WI38 (cell line): ENCODE data around the gene BTK.
A peak's percentile ranks its signal among the peaks of the same experiment; 100 is the strongest.

Experiments used
- H3K4me3 ChIP-seq: 2 replicates; pipeline ENCODE4 v1.5.1; 2011; ENCODE audit warnings: low read depth, mild to moderate bottlenecking, control low read depth, low read length
- TF ChIP-seq, protein P1 (sequence below): IDR thresholded peaks from 2 replicates; pipeline ENCODE4 v1.5.1; 2012; ENCODE audit warnings: low read depth, mild to moderate bottlenecking, control low read depth, low read length

Gene BTK

DNA sequence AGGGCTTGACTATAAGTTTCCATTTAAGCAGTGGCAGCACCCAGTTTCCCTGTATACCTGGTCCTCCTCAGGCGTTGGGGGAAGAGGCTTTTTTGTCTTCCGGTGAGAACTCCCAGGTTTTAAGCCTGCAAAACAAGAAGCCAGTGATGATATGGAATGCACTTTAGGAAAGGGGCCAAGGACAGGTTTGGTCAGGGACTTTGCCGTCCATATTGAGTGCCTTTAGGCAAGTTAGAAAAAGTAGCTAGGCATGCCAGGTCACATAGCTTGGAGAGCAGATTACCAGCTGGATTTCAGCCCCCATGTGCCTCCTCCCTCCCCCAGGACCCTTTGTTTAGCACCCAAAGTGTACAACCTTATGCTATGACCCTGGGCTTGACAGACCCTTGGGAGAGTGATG, 23.9 kb downstream of the BTK start:
- H3K4me3 ChIP-seq, result no peak overlapping the region
- TF ChIP-seq, protein P1, sequence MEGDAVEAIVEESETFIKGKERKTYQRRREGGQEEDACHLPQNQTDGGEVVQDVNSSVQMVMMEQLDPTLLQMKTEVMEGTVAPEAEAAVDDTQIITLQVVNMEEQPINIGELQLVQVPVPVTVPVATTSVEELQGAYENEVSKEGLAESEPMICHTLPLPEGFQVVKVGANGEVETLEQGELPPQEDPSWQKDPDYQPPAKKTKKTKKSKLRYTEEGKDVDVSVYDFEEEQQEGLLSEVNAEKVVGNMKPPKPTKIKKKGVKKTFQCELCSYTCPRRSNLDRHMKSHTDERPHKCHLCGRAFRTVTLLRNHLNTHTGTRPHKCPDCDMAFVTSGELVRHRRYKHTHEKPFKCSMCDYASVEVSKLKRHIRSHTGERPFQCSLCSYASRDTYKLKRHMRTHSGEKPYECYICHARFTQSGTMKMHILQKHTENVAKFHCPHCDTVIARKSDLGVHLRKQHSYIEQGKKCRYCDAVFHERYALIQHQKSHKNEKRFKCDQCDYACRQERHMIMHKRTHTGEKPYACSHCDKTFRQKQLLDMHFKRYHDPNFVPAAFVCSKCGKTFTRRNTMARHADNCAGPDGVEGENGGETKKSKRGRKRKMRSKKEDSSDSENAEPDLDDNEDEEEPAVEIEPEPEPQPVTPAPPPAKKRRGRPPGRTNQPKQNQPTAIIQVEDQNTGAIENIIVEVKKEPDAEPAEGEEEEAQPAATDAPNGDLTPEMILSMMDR, result no peak

DNA sequence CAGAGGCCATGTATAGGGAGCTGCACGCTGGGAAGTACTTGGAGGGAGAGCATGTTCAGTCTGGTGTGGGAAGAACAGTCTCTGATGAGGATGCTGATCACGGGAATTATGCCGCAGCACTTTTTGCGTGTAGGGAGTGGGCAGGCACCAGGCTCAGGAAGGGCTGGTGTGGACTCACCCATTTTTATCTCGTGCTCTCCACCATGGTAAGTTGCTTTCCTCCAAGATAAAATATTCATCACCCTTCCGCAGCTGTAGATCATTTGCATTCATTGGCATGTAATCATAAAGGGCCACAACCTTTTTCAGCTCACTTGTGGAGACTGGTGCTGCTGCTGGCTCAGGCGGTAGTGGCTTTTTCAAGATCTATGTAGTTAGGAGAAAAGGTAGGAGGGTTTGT, 25.6 kb downstream of the BTK start:
- H3K4me3 ChIP-seq, result no peak overlapping the region
- TF ChIP-seq, protein P1, result no peak

DNA sequence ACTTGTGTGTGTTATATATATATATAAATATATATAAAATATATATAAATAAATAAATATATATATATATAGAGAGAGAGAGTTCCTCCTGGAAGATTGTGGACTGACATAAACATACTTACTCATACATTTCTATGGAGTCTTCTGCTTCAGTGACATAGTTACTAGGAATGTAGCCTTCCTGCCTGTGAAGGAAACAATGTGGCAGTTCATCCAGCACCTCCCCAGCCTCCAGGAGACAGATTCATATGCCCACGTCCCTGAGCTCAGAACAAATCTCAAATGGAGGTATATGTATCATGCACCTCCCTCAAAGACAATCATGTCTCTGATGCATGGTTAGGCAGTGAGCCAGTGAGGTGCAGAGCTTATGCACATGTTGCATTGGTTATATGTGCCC, 26.0 kb downstream of the BTK start:
- TF ChIP-seq, protein P1, result no peak
- no peak overlapping the region for H3K4me3 ChIP-seq

DNA sequence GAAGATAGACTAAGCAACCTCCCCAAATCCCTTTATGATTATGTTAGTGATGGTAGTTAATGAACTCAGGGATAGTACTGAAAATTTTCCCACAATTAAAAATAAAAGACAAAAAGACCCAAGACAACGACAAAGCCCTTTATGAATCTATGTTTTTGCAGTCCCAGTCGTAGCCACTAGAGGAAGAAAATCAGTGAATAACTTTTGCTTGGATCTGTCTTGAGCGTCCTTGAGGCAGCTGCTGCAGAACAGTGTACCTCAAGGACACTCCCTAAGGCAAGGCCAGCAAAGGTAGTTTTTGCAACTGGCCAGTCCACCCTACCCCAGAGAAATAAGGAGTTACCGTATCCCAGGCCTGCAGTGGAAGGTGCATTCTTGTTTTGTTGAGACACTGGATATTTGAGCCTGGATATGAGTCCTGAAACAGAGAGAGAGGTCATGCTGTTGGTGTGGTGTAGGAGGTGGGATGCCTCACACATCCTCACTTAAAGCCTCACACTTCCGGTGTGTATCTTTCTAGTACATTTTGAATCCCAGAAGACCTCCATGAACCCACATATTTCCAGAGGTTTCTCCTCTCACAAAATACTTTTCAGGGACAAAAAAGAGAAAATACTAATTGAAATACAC, 28.7 kb downstream of the BTK start:
- no peak overlapping the region for H3K4me3 ChIP-seq
- TF ChIP-seq, protein P1, result peak; percentile 44; the same call in 1 of the 2 replicates

DNA sequence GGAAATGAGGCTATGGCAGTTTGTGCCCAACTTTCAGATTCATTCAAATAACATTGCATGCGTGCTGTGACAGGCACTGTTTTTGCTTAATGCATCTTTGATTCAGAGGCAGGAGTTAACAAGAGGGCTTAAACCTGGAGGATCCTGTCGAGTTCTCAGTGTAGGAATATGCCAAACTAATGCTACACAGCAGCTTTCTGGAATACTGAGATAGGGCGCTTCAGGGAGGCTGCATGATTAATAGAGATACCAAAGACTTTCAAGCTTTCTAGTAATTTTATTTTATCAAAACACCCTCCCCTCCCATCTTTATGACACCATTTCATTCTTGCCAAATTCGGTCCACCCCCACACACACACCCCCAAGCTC, 36.8 kb downstream of the BTK start:
- H3K4me3 ChIP-seq, result peak overlapping the region; percentile 73
- TF ChIP-seq, protein P1, result no peak

DNA sequence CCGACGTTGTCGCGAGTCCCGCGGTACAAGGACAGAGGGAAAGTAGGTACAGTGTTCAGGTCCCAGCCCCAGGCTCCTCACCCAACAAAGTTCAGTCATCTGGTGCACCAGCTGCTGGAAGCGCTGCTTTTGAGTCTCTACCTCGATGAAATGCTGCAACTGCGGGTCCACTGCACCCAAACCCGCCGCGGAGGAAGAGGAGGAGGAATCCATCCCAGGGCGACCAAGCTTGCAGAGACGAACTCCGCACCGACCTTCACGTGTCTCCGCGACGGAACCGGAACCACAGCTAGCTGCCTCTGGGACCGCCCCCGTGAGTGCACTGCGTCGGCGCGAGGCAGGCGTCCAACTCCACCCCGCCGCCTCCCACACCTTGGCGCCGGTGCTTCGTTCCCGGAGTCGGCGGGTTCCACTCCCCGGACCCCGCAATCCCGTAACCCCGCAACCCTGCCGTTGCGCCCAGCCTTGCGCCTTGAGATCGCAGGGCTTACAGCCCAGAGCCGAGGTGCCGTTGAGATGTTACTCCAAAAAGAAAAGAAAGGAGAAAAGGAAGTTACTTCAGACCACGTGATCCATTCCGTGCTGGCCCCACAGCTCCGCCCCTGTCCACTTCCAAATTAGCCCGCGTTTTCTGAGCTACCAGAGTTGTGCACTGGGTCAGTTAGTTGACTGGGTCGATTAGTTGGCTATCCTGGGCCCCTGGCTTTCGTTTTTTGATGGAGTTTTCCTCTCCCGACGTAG, 37.4 kb downstream of the BTK start, which contains the start of gene TIMM8A:
Gene TIMM8A (minus strand): TSS at position 291 of the 741 bp plus-strand sequence. CDS start 78 bp downstream, at position 213.
- TF ChIP-seq, protein P1, result no peak
- peak within 1 kb of the TSS; percentile 73 for H3K4me3 ChIP-seq

DNA sequence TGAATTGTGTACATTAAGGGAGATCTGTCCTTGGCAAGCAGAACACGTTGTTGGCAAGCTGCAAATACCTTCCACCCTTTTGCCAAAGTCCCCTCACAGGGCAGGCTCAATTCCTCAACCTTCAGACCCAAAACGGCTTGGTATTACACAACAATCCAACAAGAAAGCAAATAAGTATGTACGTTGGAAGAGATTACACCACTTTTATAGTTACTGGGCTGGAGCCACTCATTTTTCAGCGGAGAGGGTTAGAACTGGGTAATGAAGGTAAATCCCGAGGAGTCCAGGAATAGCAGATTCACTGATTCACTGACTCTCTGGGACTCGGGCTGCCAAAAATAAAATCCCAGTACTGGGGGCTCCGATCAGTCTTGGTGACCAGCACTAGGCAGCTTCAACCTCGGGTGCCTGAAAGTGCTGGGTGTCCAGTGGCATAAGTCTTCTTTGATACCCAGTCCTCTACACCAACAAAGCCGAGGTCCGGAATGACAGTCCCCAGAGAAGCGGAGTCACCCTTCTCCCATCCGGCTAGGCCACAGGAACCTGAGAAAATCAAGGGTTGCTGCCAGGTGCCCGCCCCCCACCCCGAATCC, 38.0 kb downstream of the BTK start:
- peak overlapping the region; percentile 73 for H3K4me3 ChIP-seq

More for the DNA sequence above, 38.0 kb downstream of the BTK start:
- TF ChIP-seq, protein P1, result no peak
